ENCODE results near the gene TNFAIP1.

DNA sequence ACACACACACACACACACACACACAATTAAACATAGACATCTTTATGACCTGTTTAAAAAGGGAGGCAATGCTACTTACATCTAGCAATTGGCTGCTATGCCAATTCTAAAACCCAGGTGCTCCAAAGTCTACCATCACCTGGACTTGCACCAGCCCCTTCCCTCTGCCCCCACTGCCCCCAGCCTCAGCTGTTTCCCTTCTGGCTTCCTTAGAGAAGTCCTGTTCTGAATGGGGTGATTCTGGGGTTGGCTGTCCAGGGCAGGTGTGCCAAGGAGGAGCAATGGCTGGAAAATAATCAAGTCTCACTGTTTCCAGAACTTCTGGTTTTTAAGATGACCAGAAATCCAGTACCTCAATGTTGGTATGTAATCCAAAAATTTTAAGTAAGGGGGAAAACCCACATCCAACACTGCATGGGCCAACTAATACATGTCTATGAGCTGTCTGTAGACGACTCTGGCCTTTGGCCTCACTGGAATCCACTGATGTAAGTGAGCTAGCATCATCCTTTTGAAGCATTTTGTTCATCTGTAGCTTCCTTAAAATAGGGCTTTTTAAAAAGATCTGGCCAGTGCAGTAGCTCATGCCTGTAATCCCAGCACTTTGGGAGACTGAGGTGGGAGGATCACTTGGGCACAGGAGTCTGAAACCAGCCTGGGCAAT is 2.3 kb upstream of the TNFAIP1 start:
- TF ChIP-seq, protein P1, sequence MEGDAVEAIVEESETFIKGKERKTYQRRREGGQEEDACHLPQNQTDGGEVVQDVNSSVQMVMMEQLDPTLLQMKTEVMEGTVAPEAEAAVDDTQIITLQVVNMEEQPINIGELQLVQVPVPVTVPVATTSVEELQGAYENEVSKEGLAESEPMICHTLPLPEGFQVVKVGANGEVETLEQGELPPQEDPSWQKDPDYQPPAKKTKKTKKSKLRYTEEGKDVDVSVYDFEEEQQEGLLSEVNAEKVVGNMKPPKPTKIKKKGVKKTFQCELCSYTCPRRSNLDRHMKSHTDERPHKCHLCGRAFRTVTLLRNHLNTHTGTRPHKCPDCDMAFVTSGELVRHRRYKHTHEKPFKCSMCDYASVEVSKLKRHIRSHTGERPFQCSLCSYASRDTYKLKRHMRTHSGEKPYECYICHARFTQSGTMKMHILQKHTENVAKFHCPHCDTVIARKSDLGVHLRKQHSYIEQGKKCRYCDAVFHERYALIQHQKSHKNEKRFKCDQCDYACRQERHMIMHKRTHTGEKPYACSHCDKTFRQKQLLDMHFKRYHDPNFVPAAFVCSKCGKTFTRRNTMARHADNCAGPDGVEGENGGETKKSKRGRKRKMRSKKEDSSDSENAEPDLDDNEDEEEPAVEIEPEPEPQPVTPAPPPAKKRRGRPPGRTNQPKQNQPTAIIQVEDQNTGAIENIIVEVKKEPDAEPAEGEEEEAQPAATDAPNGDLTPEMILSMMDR (IDR thresholded peaks at IDR 0.05): no peak
- no peak for TF ChIP-seq POLR2A (IDR thresholded peaks at IDR 0.05)
